ENCODE measurements around the gene IDUA. TPM values are rescaled to one million over a fixed set of nuclear protein-coding genes. Genes with fewer than 3 reads are reported as not detected.

Gene IDUA
- total RNA-seq, 1 donor from 2014 or later: 2.6 TPM

GRCh38 chr4:1015746-1016145, 28.9 kb downstream of the IDUA start:
- Histone ChIP-seq H3K36me3 (ENCODE audit: control insufficient read depth, insufficient read depth, low read length) (peaks cover 2% of the 10 kb centered on the region), H3K27me3 (ENCODE audit: control insufficient read depth, insufficient read depth, low read length) (no peaks in the 10 kb centered on the region), H3K4me3 (ENCODE audit: low read depth, low read length) (no peak overlapping the region)
- DNase-seq (ENCODE audit: low read depth): no peak
- TF ChIP-seq, protein P1, sequence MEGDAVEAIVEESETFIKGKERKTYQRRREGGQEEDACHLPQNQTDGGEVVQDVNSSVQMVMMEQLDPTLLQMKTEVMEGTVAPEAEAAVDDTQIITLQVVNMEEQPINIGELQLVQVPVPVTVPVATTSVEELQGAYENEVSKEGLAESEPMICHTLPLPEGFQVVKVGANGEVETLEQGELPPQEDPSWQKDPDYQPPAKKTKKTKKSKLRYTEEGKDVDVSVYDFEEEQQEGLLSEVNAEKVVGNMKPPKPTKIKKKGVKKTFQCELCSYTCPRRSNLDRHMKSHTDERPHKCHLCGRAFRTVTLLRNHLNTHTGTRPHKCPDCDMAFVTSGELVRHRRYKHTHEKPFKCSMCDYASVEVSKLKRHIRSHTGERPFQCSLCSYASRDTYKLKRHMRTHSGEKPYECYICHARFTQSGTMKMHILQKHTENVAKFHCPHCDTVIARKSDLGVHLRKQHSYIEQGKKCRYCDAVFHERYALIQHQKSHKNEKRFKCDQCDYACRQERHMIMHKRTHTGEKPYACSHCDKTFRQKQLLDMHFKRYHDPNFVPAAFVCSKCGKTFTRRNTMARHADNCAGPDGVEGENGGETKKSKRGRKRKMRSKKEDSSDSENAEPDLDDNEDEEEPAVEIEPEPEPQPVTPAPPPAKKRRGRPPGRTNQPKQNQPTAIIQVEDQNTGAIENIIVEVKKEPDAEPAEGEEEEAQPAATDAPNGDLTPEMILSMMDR (IDR thresholded peaks at IDR 0.05; ENCODE audit: insufficient read depth, low read length, severe bottlenecking): no peak
- no peak for FAIRE-seq

GRCh38 chr4:1017211-1017610, 30.4 kb downstream of the IDUA start:
- FAIRE-seq: no peak
- TF ChIP-seq, protein P1 (IDR thresholded peaks at IDR 0.05; ENCODE audit: insufficient read depth, low read length, severe bottlenecking): no peak
- no peak for DNase-seq (ENCODE audit: low read depth)
- no peak overlapping the region for H3K4me3 ChIP-seq (ENCODE audit: low read depth, low read length)
- peaks cover 2% of the 10 kb centered on the region for H3K36me3 ChIP-seq (ENCODE audit: control insufficient read depth, insufficient read depth, low read length)
- H3K27me3 ChIP-seq (ENCODE audit: control insufficient read depth, insufficient read depth, low read length): no peaks in the 10 kb centered on the region

DNA sequence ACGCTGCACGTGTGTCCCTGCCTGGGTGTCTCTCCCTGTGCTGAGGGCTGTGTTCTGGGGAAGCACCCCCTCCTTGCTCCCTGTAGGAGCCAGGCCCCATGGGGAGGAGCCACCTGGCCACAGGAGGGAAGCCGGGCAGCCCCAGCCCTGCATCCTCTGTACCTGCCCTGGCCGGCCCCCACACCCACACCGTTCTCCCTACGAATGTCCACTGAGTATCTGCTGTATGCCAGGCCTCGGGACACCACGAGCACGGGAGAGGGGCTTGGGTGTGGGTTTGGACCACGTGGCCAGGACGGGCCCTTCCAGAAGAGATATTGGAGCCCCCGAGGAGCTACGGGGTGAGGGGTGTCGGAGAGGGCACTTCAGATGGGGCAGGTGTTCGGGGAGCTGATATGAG, 30.9 kb downstream of the IDUA start:
- no peaks in the 10 kb centered on the region for H3K27me3 ChIP-seq (ENCODE audit: control insufficient read depth, insufficient read depth, low read length)
- FAIRE-seq (no peak), DNase-seq (ENCODE audit: low read depth) (no peak)
- peaks cover 4% of the 10 kb centered on the region for H3K36me3 ChIP-seq (ENCODE audit: control insufficient read depth, insufficient read depth, low read length)
- TF ChIP-seq, protein P1 (IDR thresholded peaks at IDR 0.05; ENCODE audit: insufficient read depth, low read length, severe bottlenecking): no peak
- H3K4me3 ChIP-seq (ENCODE audit: low read depth, low read length): no peak overlapping the region

- TF ChIP-seq, protein P1 (IDR thresholded peaks at IDR 0.05; ENCODE audit: insufficient read depth, low read length, severe bottlenecking): no peak
- no peaks in the 10 kb centered on the region for H3K27me3 ChIP-seq (ENCODE audit: control insufficient read depth, insufficient read depth, low read length)
- H3K4me3 ChIP-seq (ENCODE audit: low read depth, low read length): no peak overlapping the region
- H3K36me3 ChIP-seq (ENCODE audit: control insufficient read depth, insufficient read depth, low read length): peaks cover 2% of the 10 kb centered on the region
- FAIRE-seq: no peak
- DNase-seq (ENCODE audit: low read depth): no peak
Measured at GRCh38 chr4:1018147-1019020, 31.5 kb downstream of the IDUA start.

GRCh38 chr4:1019320-1019719, 32.5 kb downstream of the IDUA start:
- peaks cover 2% of the 10 kb centered on the region for H3K36me3 ChIP-seq (ENCODE audit: control insufficient read depth, insufficient read depth, low read length)
- FAIRE-seq (no peak), DNase-seq (ENCODE audit: low read depth) (no peak)
- H3K4me3 ChIP-seq (ENCODE audit: low read depth, low read length): no peak overlapping the region
- no peaks in the 10 kb centered on the region for H3K27me3 ChIP-seq (ENCODE audit: control insufficient read depth, insufficient read depth, low read length)
- TF ChIP-seq, protein P1 (IDR thresholded peaks at IDR 0.05; ENCODE audit: insufficient read depth, low read length, severe bottlenecking): no peak

Data from bronchial epithelial cell (primary cell).